ENCODE data around the gene RAET1E. TPM values are rescaled to one million over a fixed set of nuclear protein-coding genes. Genes with fewer than 3 reads are reported as not detected.
A peak's percentile ranks its signal among the peaks of the same experiment; 100 is the strongest.
"Not testable (repeated sequence)": the region's sequence is repeated elsewhere in the genome, so short reads cannot be mapped to it uniquely, and the experiment has no call there.

The RAET1E gene
- under 0.01 and 0.07 TPM in 2 replicates for total RNA-seq

DNA sequence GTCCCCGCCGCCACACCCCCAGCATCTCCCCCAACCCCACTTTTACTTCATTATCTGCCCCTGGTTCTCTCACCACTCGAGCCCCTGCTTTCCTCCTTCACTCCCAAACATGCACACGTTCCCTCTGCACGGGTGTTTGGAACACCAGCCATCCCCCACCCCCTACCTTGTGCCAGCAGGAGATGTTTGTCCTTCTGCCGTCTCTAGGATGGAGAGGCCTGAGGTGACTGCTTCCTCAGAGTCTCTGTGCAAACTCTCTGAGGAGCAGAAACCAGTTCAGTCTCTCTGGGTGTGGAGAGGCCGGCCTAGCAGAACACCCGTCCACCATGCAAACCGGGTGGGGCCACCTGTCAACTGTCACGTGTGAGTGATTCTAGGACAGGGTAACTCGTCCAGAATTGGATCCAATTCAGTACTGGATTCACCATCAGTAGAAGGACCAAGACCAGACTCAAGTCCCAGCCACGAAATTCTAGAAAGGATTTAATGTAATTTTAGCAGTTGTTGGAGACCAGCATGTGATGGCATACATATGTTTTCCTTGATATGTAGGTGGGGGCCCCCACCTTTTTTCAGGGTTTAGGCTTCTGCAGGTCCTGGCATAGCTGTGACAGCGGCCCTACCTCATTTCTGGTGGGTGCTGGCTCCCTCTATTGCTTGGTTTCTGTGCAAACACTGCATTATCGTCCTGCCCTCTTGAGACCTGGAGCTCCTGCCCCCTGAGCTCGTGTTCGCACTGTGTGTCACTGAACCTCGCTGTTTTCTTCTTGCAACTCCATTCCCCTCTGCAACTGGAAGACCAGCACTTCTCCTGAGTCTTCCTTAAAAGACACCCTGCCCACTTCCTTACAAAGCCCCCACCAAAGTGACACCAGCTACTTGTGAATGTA is at the start of gene RAET1E:
RAET1E (minus strand) TSS at position 259 of the 890 bp plus-strand sequence. CDS start 7,212 bp downstream, outside the sequence.
- no peak for DNase-seq (ENCODE audit: low read depth, low spot score)

DNA sequence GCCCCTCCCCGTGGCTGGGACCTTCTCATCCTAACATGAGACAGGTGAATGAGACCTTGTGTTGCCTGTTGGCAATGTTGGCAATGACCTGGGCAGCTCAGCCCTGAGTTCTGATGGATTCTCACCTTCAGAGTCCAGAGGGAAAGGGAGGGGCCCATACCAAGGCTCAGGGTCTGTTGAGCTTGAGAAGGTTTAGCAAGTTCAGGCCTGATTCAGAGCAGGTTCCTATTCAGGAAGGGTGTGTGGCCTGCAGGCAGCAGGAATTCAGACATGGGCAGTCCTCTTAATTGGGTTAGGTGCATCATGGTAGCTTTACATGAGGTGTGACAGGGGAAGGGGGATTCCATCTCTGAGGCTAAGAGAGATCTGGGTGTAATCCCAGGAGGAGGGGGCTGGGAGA is 49.6 kb upstream of the RAET1E start:
- DNase-seq (ENCODE audit: low read depth, low spot score), result not testable (repeated sequence)

GRCh38 chr6:149946631-149947030 is 48.7 kb upstream of the RAET1E start:
- not testable (repeated sequence) for DNase-seq (ENCODE audit: low read depth, low spot score)

GRCh38 chr6:149945276-149945675 is 47.4 kb upstream of the RAET1E start:
- DNase-seq (ENCODE audit: low read depth, low spot score), result not testable (repeated sequence)

- DNase-seq (ENCODE audit: low read depth, low spot score), result not testable (repeated sequence)
Observed at GRCh38 chr6:149943321-149943720, 45.4 kb upstream of the RAET1E start.

DNA sequence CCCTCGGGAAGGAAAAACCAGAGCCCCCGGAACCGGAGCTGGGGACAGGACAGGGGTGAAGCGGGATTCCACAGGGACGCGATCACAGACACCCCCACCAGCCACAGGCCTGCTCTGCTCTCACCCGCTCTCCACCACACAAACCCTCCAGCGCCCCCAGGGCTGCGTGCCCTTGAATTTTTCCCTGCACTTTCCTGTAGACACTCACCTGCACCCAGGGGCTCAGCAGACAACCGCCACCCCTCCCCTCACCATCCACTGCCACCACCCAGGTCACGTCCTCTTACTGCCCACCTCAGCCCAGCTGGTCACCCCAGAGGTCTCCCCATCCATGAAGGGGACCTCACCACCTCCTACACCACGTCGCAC is 44.5 kb upstream of the RAET1E start:
- DNase-seq (ENCODE audit: low read depth, low spot score), result no peak

DNA sequence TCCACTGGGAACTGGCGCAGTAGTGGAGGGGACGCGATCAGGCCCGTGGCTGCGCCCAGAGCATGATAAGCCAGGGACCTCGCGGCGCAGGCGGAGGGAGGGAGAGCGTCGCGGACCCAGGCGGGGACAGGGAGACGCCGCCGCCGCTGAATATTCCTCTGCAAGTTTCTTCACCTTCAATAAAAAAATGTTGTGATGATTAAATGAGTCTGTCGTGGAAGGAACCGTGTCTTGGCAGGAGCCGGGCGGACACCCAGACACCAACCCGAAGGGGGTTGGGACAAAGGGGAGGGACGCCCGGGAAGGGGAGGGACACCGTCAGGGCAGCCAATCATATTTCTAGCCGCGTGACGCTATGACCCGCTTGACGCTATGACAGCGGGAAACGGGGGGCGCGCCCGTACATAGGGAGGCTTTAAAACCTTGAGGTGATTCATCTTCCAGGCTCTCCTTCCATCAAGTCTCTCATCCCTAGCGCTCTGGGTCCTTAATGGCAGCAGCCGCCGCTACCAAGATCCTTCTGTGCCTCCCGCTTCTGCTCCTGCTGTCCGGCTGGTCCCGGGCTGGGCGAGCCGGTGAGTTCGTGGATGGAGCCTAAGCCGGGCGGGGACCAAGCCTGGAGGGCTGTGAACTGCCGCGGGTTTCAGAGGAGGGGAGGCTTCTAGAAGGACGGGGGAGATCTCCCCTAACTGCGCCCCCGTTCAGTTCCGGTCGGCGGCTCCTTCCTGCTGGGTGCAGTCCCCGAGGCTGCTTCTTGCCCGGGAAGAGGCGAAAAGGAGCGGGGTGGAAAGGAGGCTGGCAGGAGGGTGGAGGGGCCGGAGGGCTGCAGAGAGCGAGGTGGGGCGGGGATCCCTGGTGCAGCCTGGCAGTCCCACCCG is 43.9 kb upstream of the RAET1E start, which contains the start of gene ULBP2:
ULBP2 (plus strand) TSS at position 432 of the 878 bp plus-strand sequence; CDS start at position 491, 59 bp downstream.
- peak; percentile 91 for DNase-seq (ENCODE audit: low read depth, low spot score)

- no peak for DNase-seq (ENCODE audit: low read depth, low spot score)
Observed at GRCh38 chr6:149940672-149940982, 42.7 kb upstream of the RAET1E start.

DNA sequence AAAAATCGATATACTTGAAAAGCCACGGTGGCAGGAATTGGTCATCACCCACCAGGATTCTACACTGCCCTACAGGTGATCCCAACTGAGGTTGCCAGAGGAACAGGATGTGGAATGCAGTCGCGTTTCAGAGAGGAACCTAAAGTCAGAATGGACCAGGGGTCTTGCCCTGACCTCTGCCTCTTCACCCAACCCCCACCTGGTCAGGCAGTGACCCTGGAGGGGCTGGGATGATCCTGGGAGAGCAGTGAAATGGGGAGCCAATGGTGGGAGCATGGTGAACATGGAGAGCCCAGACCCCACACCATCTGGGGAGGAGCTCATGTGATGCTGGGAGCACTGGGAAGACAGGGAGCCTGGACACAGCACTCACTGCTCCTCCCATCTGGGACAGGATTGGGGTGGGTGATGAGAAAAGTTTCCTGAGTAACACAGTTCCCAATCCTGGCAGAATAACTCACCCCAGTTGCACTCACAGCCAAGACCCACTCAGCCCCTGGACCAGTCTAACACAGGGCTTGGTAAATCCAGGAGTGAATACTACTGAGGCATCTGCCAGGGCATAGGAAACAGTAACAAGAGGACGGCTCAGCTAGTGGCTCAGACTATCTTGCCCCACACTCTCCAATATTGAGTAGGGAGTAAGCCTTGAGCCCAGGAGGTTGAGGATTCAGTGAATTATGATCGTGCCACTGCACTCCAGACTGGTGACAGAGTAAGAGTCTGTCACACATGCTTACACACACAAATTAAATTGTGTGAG is 42.2 kb upstream of the RAET1E start:
- DNase-seq (ENCODE audit: low read depth, low spot score), result no peak

- DNase-seq (ENCODE audit: low read depth, low spot score), result no peak
Observed at GRCh38 chr6:149939356-149939648, 41.4 kb upstream of the RAET1E start.

- DNase-seq (ENCODE audit: low read depth, low spot score), result no peak
Observed at GRCh38 chr6:149938571-149939355, 40.9 kb upstream of the RAET1E start.

- DNase-seq (ENCODE audit: low read depth, low spot score), result not testable (repeated sequence)
Observed at GRCh38 chr6:149938013-149938570, 40.2 kb upstream of the RAET1E start.

DNA sequence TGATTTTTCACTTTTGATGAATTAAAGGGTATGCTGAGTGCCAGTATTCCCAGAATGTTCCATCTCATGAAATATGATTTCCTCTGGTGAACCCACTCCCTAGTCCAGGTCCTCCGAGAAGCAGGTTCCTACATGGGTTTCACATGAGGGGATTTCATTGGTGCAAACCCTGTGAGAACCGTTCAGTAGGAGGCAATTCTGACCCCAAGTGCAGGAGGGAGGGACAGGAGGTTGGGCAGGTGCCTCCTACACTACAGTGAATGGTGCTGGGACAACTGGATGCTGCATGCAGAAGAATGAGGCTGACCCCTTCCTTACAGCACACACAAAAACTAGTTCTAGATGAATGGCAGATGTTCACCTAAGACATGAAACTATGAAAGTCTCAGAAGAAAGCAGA is 38.8 kb upstream of the RAET1E start:
- DNase-seq (ENCODE audit: low read depth, low spot score), result no peak

DNA sequence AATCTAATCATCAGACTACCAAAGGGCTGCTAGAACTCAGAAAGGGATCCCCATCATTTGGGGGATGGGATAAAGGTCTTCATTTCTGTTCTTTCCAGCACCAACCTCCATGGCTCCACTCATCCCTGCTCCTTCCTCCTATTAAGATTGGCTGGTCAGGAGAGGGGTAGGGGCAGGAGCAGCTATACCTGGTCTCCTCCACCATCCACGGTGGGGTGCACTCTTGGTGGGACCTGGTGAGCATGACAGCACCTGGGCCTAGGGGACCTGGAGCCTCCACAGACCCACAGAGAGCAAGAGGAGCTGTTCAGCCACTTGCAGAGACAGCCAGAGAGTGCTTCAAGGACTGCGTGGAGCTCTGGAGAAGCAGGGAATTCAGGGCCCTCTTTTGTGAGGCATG is 37.8 kb upstream of the RAET1E start:
- DNase-seq (ENCODE audit: low read depth, low spot score), result no peak

DNA sequence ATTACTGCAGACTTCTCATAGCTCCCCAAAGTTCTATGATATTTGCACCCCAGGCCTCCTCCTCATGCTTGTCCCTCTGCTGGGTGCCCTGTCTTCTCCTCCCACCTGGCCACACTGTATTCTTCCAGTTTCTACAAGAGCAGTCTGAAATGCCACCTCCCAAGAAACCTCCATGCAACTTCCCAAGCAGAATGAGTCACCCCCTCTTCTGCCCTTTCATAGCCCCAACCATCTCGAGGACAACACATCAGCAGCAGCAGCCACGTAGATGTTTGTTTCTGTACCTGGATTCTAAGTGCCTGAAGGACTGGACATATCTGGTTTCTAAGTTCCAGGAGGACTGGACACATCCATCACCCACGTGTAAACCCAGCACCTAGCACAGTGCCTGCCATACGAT is 37.3 kb upstream of the RAET1E start:
- DNase-seq (ENCODE audit: low read depth, low spot score), result no peak

GRCh38 chr6:149934249-149935156 is 36.6 kb upstream of the RAET1E start:
- no peak for DNase-seq (ENCODE audit: low read depth, low spot score)

DNA sequence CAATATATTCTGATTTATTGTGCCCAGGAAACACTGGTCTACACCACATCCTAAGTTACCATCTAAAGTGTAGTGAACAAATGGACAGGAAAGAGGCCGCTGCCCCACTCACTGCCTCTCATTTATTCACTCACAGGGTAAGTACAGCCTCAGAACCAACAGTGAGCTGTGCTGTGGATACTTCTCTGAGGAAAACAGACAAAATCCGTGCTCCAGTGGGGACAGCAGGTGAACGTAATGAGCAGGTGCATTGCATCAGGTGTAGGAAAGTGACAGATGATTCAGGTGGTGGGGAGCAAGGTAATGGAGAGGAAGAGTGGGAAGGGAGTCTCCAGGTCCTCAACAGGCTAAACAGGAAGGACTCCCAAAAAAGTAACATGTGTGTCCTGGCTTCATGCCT is 35.5 kb upstream of the RAET1E start:
- no peak for DNase-seq (ENCODE audit: low read depth, low spot score)

- DNase-seq (ENCODE audit: low read depth, low spot score), result no peak
Observed at GRCh38 chr6:149933036-149933435, 35.1 kb upstream of the RAET1E start.

DNA sequence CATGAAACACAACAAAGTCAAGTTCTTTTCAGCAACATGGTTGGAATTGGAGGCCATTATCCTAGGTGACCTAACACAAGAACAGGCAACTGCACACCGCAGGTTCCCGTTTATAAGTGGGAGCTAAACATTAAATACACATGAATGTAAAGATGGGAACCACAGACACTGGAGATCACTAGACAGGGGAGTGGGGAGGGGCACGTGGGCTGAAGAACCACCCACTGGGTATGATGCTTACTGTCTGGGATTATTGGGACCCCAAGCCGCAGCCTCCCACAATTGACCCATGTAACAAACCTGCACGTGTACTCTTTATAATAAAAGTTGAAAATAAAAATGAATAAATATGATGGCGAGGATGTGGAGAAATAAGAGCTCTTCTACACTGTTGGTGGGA is 33.6 kb upstream of the RAET1E start:
- DNase-seq (ENCODE audit: low read depth, low spot score), result no peak

- no peak for DNase-seq (ENCODE audit: low read depth, low spot score)
Observed at GRCh38 chr6:149929422-149929821, 31.5 kb upstream of the RAET1E start.

All from pulmonary artery endothelial cell (primary cell).